Keratinocyte (primary cell): Measurements from ENCODE around the gene HNRNPH3. TPM values are rescaled to one million over a fixed set of nuclear protein-coding genes. Genes with fewer than 3 reads are reported as not detected.

Experiments used
- DNase-seq: peaks from one replicate; pipeline ENCODE4 v3.0.0-alpha.2; 2011; ENCODE audit warnings: low read depth, missing footprints, low spot score
- FAIRE-seq: peaks from 2 replicates; lab custom pipeline; 2011; peaks lifted over from hg19 to GRCh38; lab: Jason Lieb, UNC
- H2AFZ ChIP-seq: 2 replicates; pipeline ENCODE4 v1.6.0; 2012; ENCODE audit warnings: low read length, control low read depth, inconsistent platforms; ENCODE audit not compliant: control insufficient read depth
- H3K27ac ChIP-seq: 2 replicates; pipeline ENCODE4 v1.5.1; 2011; ENCODE audit warnings: low read length; ENCODE audit not compliant: control insufficient read depth, insufficient read depth
- H3K27me3 ChIP-seq: 3 replicates; pipeline ENCODE4 v1.6.0; 2011; ENCODE audit warnings: low read length; ENCODE audit not compliant: control insufficient read depth, insufficient read depth; ENCODE audit errors: extremely low read depth
- H3K36me3 ChIP-seq, 2 experiments: 2 replicates in 1 of 2; 3 replicates in 1 of 2; pipeline ENCODE4 v1.5.1; 2011; ENCODE audit warnings: low read length in 2 of 2, mild to moderate bottlenecking in 1 of 2; ENCODE audit not compliant: control insufficient read depth in 2 of 2, insufficient read depth in 2 of 2; ENCODE audit errors: extremely low read depth in 1 of 2
- H3K4me1 ChIP-seq: 3 replicates; pipeline ENCODE4 v1.5.1; 2011; ENCODE audit warnings: low read length; ENCODE audit not compliant: control insufficient read depth, insufficient read depth; ENCODE audit errors: extremely low read depth
- H3K4me2 ChIP-seq: 3 replicates; pipeline ENCODE4 v1.6.0; 2011; ENCODE audit warnings: low read depth, low read length; ENCODE audit not compliant: control insufficient read depth, insufficient read depth; ENCODE audit errors: extremely low read depth
- H3K4me3 ChIP-seq, 3 experiments: fragments of 200-600 bp in 1 of 3; sonication (generic) in 1 of 3; 2 replicates in 2 of 3; 3 replicates in 1 of 3; pipeline ENCODE4 v1.5.1; 2011 to 2016; ENCODE audit warnings: low read length in 3 of 3, mild to moderate bottlenecking in 3 of 3, control low read depth in 2 of 3, inconsistent platforms in 1 of 3, low read depth in 1 of 3, mixed read lengths in 1 of 3, mixed run types in 1 of 3, moderate library complexity in 1 of 3; ENCODE audit not compliant: control insufficient read depth in 2 of 3, insufficient read depth in 2 of 3; ENCODE audit errors: extremely low read depth in 1 of 3
- H3K79me2 ChIP-seq: 2 replicates; pipeline ENCODE4 v1.6.0; 2012; ENCODE audit warnings: low read length; ENCODE audit not compliant: control insufficient read depth, insufficient read depth
- H3K9ac ChIP-seq: 3 replicates; pipeline ENCODE4 v1.6.0; 2011; ENCODE audit warnings: low read length; ENCODE audit not compliant: control insufficient read depth, insufficient read depth; ENCODE audit errors: extremely low read depth
- H3K9me1 ChIP-seq: 3 replicates; pipeline ENCODE4 v1.6.0; 2011; ENCODE audit warnings: low read length; ENCODE audit not compliant: control insufficient read depth, insufficient read depth; ENCODE audit errors: extremely low read depth
- H3K9me3 ChIP-seq: 2 replicates; pipeline ENCODE4 v1.5.1; 2012; ENCODE audit warnings: low read depth, low read length; ENCODE audit not compliant: control insufficient read depth
- H4K20me1 ChIP-seq: 3 replicates; pipeline ENCODE4 v1.6.0; 2011; ENCODE audit warnings: low read length; ENCODE audit not compliant: control insufficient read depth, insufficient read depth; ENCODE audit errors: extremely low read depth
- CTCF ChIP-seq, 3 experiments: IDR thresholded peaks in 1 of 3; conservative IDR thresholded peaks in 1 of 3; optimal IDR thresholded peaks in 1 of 3; 2 replicates in 2 of 3; 3 replicates in 1 of 3; pipeline versions ENCODE3 to v1.5.1; 2011; ENCODE audit warnings: low read length in 3 of 3, mild to moderate bottlenecking in 3 of 3, moderate library complexity in 2 of 3, control low read depth in 1 of 3, inconsistent platforms in 1 of 3; ENCODE audit not compliant: insufficient read depth in 2 of 3; ENCODE audit errors: extremely low read depth in 1 of 3
- EZH2 ChIP-seq: IDR thresholded peaks from one replicate; pipeline ENCODE4 v1.6.1; 2012; ENCODE audit warnings: inconsistent platforms, mild to moderate bottlenecking, low read length, moderate library complexity
- dilution Hi-C: fragments of 300-500 bp; cut with MboI; formaldehyde crosslinking; loops from one replicate; pipeline ENCODE4 v1.7.0; 2020; ENCODE audit warnings: low sequenced_read_pairs; ENCODE audit not compliant: extremely low pct_ligation_motif_present
- polyA plus RNA-seq, 5 experiments: library from polyadenylated mRNA; depleted of rRNA in 3 of 5; stranded (reverse) in 3 of 5; stranded (forward) in 1 of 5; unstranded in 1 of 5; fragments of >200 nt; gene quantifications; 1 replicate in 1 of 5; 2 replicates in 3 of 5; 3 replicates in 1 of 5; pipeline versions ENCODE4 v1.2.1 to v1.2.3, GENCODE V29; 2011 to 2012; ENCODE audit warnings: missing spikeins in 2 of 5, low read depth in 1 of 5, low replicate concordance in 1 of 5

HNRNPH3 gene
- polyA plus RNA-seq, 1 donor (not counting 4 experiments of a cell fraction or from before 2014, with no cell fraction given) = 108 TPM

- DNase-seq (no peak), FAIRE-seq (no peak)
- Histone ChIP-seq H2AFZ (no peak overlapping the region), H3K9me1 (peaks cover 4% of the 10 kb centered on the region), H3K36me3 (peaks cover 0 to 22% of the 10 kb centered on the region in 2 experiments), H3K9ac (peak overlapping the region; percentile 99), H3K9me3 (no peaks in the 10 kb centered on the region), H3K4me3 (peak overlapping the region; percentile 67 to 91 (median 86)), H4K20me1 (peaks cover 42% of the 10 kb centered on the region), H3K4me2 (peak overlapping the region; percentile 99), H3K4me1 (peaks cover 48% of the 10 kb centered on the region), H3K27ac (peak overlapping the region; percentile 98), H3K27me3 (no peaks in the 10 kb centered on the region), H3K79me2 (peaks cover 62% of the 10 kb centered on the region)
- TF ChIP-seq CTCF (optimal IDR thresholded peaks at IDR 0.05 in 1 of 3, IDR thresholded peaks at IDR 0.05 in 1 of 3, conservative IDR thresholded peaks at IDR 0.05 in 1 of 3; ENCODE audit: extremely low read depth in 1 of 3, insufficient read depth in 2 of 3, low read length in 3 of 3) (no peak), EZH2 (no peak)
- dilution Hi-C loops = no loop called here
Observed at GRCh38 chr10:68333058-68333395, 1.2 kb downstream of the HNRNPH3 start.

- peak overlapping the region; percentile 67 to 91 (median 86) for H3K4me3 ChIP-seq
- peaks cover 2 to 29% of the 10 kb centered on the region in 2 experiments for H3K36me3 ChIP-seq
- peaks cover 41% of the 10 kb centered on the region for H3K4me1 ChIP-seq
- TF ChIP-seq EZH2 (no peak), CTCF (optimal IDR thresholded peaks at IDR 0.05 in 1 of 3, IDR thresholded peaks at IDR 0.05 in 1 of 3, conservative IDR thresholded peaks at IDR 0.05 in 1 of 3; ENCODE audit: extremely low read depth in 1 of 3, insufficient read depth in 2 of 3, low read length in 3 of 3) (no peak)
- H3K4me2 ChIP-seq = peak overlapping the region; percentile 99
- peaks cover 69% of the 10 kb centered on the region for H3K79me2 ChIP-seq
- no peaks in the 10 kb centered on the region for H3K9me3 ChIP-seq
- H4K20me1 ChIP-seq = peaks cover 46% of the 10 kb centered on the region
- H3K27ac ChIP-seq = peak overlapping the region; percentile 98
- H3K9me1 ChIP-seq = peaks cover 4% of the 10 kb centered on the region
- no peak overlapping the region for H2AFZ ChIP-seq
- H3K9ac ChIP-seq = peak overlapping the region; percentile 99
- H3K27me3 ChIP-seq = no peaks in the 10 kb centered on the region
- no peak for FAIRE-seq
- dilution Hi-C loops = no loop called here
- no peak for DNase-seq
Observed at GRCh38 chr10:68333440-68334431, 1.9 kb downstream of the HNRNPH3 start.
